CD4-positive, alpha-beta T cell (primary cell): ENCODE data around the gene ENGASE. TPM values are rescaled to one million over a fixed set of nuclear protein-coding genes. Genes with fewer than 3 reads are reported as not detected.

Source experiments
- ATAC-seq: fragments of 200-7000 bp; cut with Tn5 transposase; one replicate; pipeline ENCODE4 v1.10.0; 2022; ENCODE audit warnings: mild to moderate bottlenecking; ENCODE audit not compliant: poor library complexity
- CTCF ChIA-PET: fragments of 350-600 bp; sonication (Branson Sonifier 250); formaldehyde crosslinking; loops from one replicate; lab custom pipeline; 2021; ENCODE audit warnings: antibody characterized with exemption, inconsistent platforms; lab: Charles Lee
- POLR2A ChIA-PET: fragments of 350-600 bp; sonication (Branson Sonifier 250); formaldehyde crosslinking; loops from one replicate; lab custom pipeline; 2021; ENCODE audit warnings: antibody characterized with exemption, inconsistent platforms; lab: Charles Lee
- DNase-seq, 14 experiments: peaks; one replicate each; pipeline ENCODE4 v3.0.0-alpha.2; 2013 to 2020; ENCODE audit warnings: mixed read lengths in 2 of 14
- H3K27ac ChIP-seq, 2 donors: one replicate each; pipeline versions ENCODE4 v1.5.1 to v1.7.0; 2013; ENCODE audit warnings: low read length in 2 of 2, low read depth in 1 of 2, mild to moderate bottlenecking in 1 of 2
- H3K27me3 ChIP-seq, 2 experiments: 1 replicate in 1 of 2; 2 replicates in 1 of 2; pipeline versions ENCODE4 v1.6.1 to v1.7.0; 2013; ENCODE audit warnings: low read length in 2 of 2, control low read depth in 1 of 2, mild to moderate bottlenecking in 1 of 2, moderate library complexity in 1 of 2; ENCODE audit not compliant: insufficient read depth in 2 of 2, control insufficient read depth in 1 of 2
- H3K36me3 ChIP-seq: one replicate; pipeline ENCODE4 v1.6.1; 2013; ENCODE audit warnings: low read length, control low read depth; ENCODE audit not compliant: insufficient read depth
- H3K4me1 ChIP-seq: one replicate; pipeline ENCODE4 v1.6.1; 2013; ENCODE audit warnings: low read length, control low read depth; ENCODE audit not compliant: insufficient read depth
- H3K4me3 ChIP-seq: one replicate; pipeline ENCODE4 v1.5.1; 2013; ENCODE audit warnings: mild to moderate bottlenecking, low read length, moderate library complexity
- H3K9me3 ChIP-seq, 2 experiments: 1 replicate in 1 of 2; 2 replicates in 1 of 2; pipeline versions ENCODE4 v1.6.1 to v1.7.0; 2013; ENCODE audit warnings: low read length in 2 of 2, mild to moderate bottlenecking in 2 of 2, control low read depth in 1 of 2, moderate library complexity in 1 of 2; ENCODE audit not compliant: control insufficient read depth in 1 of 2, insufficient read depth in 1 of 2
- H3K27ac Mint-ChIP-seq: one replicate; pipeline ENCODE4 v1.8.0; 2020; ENCODE audit warnings: mixed read lengths
- H3K27me3 Mint-ChIP-seq: one replicate; pipeline ENCODE4 v1.8.0; 2021; ENCODE audit warnings: mixed read lengths
- H3K36me3 Mint-ChIP-seq: one replicate; pipeline ENCODE4 v1.8.0; 2021; ENCODE audit warnings: low read depth, mixed read lengths
- H3K4me1 Mint-ChIP-seq: one replicate; pipeline ENCODE4 v1.8.0; 2021; ENCODE audit warnings: low read depth, mixed read lengths
- H3K4me3 Mint-ChIP-seq: one replicate; pipeline ENCODE4 v1.8.0; 2020; ENCODE audit warnings: mild to moderate bottlenecking, mixed read lengths
- H3K9me3 Mint-ChIP-seq: one replicate; pipeline ENCODE4 v1.8.0; 2020; ENCODE audit warnings: mixed read lengths
- intact Hi-C, 2 experiments: fragments of 100-400 bp; cut with DNase I in 1 of 2; cut with micrococcal nuclease in 1 of 2; formaldehyde crosslinking; loops; one replicate each; pipeline versions ENCODE4 v1.15.1 to v1.9.0; 2023 to 2025; cut with DNase I, micrococcal nuclease
- total RNA-seq, 174 experiments: library from RNA in 2 of 174; stranded (reverse) in 2 of 174; gene quantifications; one replicate each; pipeline ENCODE4 v1.2.3 and lab custom pipeline; 2021 to 2026
- TF ChIP-seq, protein P1 (sequence below): fragments of 200-600 bp; IDR thresholded peaks from one replicate; pipeline ENCODE4 v1.8.0; 2022; ENCODE audit warnings: antibody characterized with exemption, mild to moderate bottlenecking

Gene ENGASE
- total RNA-seq, 2 experiments from 2014 or later, result 49.8 to 50.9 TPM

DNA sequence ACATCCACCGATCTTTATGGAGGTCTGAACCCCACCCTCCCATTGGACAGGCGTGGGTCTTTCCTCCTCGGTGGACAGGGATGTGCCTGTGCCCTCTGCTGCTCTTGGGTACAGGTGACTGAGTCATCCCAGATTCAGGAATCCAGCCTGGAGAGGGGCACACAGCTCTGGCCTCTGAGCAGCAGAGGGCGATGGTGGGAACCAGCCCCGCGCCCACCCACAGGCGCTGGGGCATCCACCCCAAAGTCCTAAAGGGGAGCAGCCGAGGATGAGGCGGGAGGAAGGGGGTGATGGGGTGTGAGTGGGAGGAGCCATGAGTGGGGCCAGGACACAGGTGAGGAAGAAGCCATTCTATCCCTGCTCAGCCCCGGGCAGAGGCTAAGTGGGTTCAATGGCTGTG is 35.0 kb downstream of the ENGASE start:
- intact Hi-C loops, result no loop called here
- Mint-ChIP-seq H3K4me1 (no peaks in the 10 kb centered on the region), H3K36me3 (no peaks in the 10 kb centered on the region), H3K27me3 (peaks cover 2% of the 10 kb centered on the region), H3K4me3 (no peak overlapping the region), H3K9me3 (no peaks in the 10 kb centered on the region), H3K27ac (no peak overlapping the region)
- ChIA-PET CTCF (no interaction called here), POLR2A (no interaction called here)
- Histone ChIP-seq H3K4me3 (no peak overlapping the region), H3K4me1 (no peaks in the 10 kb centered on the region), H3K9me3 (peaks cover 0 to 7% of the 10 kb centered on the region in 2 experiments), H3K27ac (no peak overlapping the region), H3K36me3 (no peaks in the 10 kb centered on the region), H3K27me3 (no peaks in the 10 kb centered on the region)
- TF ChIP-seq, protein P1, sequence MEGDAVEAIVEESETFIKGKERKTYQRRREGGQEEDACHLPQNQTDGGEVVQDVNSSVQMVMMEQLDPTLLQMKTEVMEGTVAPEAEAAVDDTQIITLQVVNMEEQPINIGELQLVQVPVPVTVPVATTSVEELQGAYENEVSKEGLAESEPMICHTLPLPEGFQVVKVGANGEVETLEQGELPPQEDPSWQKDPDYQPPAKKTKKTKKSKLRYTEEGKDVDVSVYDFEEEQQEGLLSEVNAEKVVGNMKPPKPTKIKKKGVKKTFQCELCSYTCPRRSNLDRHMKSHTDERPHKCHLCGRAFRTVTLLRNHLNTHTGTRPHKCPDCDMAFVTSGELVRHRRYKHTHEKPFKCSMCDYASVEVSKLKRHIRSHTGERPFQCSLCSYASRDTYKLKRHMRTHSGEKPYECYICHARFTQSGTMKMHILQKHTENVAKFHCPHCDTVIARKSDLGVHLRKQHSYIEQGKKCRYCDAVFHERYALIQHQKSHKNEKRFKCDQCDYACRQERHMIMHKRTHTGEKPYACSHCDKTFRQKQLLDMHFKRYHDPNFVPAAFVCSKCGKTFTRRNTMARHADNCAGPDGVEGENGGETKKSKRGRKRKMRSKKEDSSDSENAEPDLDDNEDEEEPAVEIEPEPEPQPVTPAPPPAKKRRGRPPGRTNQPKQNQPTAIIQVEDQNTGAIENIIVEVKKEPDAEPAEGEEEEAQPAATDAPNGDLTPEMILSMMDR, result no peak
- DNase-seq, result no peak
- no peak for ATAC-seq

GRCh38 chr17:79111097-79111496 is 36.5 kb downstream of the ENGASE start:
- Histone ChIP-seq H3K27me3 (no peaks in the 10 kb centered on the region), H3K9me3 (peaks cover 0 to 7% of the 10 kb centered on the region in 2 experiments), H3K4me1 (no peaks in the 10 kb centered on the region), H3K36me3 (no peaks in the 10 kb centered on the region), H3K27ac (no peak overlapping the region), H3K4me3 (no peak overlapping the region)
- Mint-ChIP-seq H3K27ac (no peak overlapping the region), H3K4me3 (no peak overlapping the region), H3K9me3 (no peaks in the 10 kb centered on the region), H3K36me3 (no peaks in the 10 kb centered on the region), H3K4me1 (no peaks in the 10 kb centered on the region), H3K27me3 (no peaks in the 10 kb centered on the region)
- DNase-seq (no peak), ATAC-seq (no peak)
- intact Hi-C loops, result no loop called here
- TF ChIP-seq, protein P1, result no peak
- CTCF ChIA-PET, result no interaction called here
- POLR2A ChIA-PET, result no interaction called here

GRCh38 chr17:79112471-79112870 is 37.8 kb downstream of the ENGASE start:
- no peaks in the 10 kb centered on the region for H3K4me1 ChIP-seq
- ChIA-PET POLR2A (no interaction called here), CTCF (no interaction called here)
- Mint-ChIP-seq H3K4me3 (no peak overlapping the region), H3K4me1 (no peaks in the 10 kb centered on the region), H3K36me3 (no peaks in the 10 kb centered on the region), H3K27me3 (no peaks in the 10 kb centered on the region), H3K9me3 (no peaks in the 10 kb centered on the region), H3K27ac (no peak overlapping the region)
- intact Hi-C loops, result no loop called here
- no peak for ATAC-seq
- no peaks in the 10 kb centered on the region for H3K27me3 ChIP-seq
- no peak for DNase-seq
- peaks cover 0 to 7% of the 10 kb centered on the region in 2 experiments for H3K9me3 ChIP-seq
- TF ChIP-seq, protein P1, result no peak
- no peak overlapping the region for H3K27ac ChIP-seq
- H3K36me3 ChIP-seq, result no peaks in the 10 kb centered on the region
- no peak overlapping the region for H3K4me3 ChIP-seq
